Measurements from ENCODE around the gene ADAMTS19.

Gene ADAMTS19

DNA sequence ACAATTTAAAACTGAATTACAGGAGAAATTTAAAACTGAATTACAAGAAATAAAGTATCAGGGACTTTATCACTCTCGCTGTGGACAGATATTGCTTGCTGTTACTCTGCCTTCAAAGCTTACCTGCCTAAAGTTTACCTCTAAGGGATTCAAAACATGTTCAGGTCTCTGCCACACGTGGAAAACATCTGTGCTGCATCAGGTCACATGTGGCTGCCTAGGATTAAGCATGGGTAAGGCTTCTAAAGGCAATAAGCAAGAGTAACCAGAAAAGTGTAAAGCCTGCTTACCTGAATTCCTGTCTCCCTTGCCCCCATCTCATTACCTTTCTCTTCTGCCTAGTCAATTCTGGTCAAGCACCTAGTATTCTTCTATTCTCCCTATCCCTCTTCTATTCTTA, 306.7 kb downstream of the ADAMTS19 start:
- DNase-seq (ENCODE audit: low read depth) = no peak

DNA sequence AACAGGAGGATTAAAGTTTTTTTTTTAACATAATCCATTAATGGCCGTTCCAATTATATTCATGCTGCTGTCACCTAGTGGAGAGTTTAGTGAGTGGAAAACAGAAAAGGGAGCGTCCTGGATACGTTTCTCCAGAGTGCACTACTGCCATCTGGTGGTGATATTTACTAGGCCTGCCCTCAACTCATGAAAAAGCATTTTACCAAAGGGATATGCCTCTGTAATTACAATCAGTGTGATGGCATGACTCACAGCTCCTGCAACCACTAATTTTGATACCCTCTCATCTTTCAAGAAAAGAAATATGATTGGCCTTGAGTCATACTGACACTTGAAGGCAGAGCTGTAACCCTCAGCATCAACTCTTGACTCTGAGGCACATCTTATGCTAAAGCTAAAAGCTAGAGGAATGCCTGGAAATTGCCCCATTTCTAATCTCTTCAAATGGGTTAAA, 307.9 kb downstream of the ADAMTS19 start:
- peak; percentile 84 for DNase-seq (ENCODE audit: low read depth)

DNA sequence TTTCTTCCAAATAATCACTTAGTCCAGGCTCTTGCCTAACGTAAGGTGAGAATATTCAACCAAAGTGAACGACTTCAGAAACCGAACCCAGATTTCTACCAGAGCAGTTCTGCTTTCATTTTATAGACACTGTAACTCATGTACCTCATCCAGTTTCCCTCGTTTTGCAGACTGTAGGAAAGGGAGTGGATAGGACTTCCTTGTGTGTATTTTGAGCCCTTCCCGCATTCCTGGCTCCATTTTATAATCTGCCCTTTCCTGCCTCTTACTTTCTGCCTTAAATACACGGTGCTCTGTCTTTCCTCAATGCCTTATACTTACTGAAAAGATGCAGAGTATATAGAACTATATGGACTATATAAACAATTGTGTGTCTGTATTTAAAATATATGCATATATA, 308.6 kb downstream of the ADAMTS19 start:
- no peak for DNase-seq (ENCODE audit: low read depth)

DNA sequence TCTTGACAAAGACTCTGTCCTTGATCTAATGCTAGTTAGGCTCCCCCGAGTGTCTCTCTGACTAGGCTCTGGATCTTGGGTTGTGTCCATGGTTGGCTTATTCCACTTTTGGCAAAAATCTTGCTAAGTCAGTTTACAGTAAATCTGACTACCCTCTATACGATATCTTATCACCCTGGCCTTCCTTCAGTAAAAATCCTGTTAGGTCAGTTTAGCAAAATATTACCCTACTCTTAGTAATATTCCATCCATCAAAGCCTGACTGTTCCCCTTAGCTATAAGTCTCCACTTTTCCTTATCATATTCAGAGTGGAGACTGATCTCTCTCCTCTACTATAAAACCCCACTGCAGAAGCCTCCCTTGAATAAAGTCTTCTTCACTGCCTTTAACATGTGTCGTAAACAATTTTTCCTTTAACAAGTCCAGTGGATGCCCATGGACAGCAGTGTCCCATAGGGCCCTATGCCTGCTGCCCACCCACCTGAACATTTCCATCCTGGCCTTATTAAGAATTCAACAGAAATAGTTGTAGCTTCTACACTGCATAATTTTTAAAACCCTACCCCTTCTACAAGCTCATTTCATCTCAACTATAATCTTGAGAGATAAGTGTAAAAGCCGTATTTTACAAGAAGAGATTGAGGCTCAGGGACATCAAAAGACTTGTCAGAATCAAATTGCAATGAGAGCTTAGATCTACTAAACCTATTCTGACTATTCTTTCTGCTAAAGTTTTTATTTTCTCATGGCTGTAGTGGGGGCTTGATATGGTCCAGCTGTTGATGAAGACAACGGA, 310.1 kb downstream of the ADAMTS19 start:
- no peak for DNase-seq (ENCODE audit: low read depth)

DNA sequence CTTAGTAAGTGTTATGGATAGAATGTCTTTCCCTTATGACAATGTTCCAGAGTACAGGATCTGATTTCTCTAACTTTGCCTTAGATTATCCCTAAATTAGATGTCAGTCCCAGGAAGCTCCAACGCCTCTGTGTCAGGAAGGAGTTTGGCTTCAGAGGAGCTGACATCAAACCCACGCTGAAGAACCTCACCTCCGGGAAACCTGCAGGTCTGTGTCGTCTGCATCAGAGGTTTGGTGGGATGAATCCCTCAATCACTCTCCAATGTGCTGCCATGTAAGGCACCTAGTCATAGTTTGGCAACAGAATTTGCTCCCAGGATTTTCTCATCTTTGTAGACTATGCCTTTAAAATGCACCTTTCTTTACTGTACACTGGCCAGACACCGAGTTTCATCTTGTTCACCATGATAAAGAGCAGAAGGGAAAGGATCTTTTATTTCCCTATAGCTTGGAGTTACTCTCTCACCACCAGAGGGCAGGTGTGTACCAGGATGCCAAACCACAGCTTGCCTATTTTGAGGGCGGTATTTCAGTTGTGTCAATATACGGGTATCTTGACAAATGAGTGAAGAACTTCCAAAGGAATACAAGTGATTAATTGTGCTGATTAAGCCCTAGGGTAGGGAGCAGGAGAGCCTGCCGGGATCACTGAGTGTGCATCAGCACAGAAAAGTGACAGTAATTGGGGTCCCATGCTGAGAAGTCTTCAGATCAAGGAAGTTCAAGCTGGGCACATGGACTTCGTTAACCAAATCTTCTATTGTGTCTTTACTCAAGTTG, 311.1 kb downstream of the ADAMTS19 start:
- DNase-seq (ENCODE audit: low read depth) = peak; percentile 44

DNA sequence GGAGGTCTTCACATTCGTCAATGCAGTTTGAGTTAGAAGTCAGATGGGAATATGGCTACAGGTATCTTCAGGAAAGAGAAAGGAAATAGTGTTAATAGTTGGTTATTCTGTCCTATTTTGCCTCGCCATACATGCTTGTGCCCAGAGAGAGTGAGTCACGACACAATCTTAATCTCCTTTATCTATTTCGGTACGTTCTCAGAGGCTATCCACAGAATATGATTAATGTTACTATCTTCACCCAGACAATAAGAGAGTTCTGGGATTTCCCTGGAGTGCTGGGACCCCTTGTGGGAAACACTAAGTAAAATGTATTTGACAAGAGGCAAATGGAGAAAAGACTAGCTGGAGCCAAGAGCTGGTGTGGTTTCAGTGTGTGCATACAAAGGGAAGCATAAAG, 313.3 kb downstream of the ADAMTS19 start:
- no peak for DNase-seq (ENCODE audit: low read depth)

DNA sequence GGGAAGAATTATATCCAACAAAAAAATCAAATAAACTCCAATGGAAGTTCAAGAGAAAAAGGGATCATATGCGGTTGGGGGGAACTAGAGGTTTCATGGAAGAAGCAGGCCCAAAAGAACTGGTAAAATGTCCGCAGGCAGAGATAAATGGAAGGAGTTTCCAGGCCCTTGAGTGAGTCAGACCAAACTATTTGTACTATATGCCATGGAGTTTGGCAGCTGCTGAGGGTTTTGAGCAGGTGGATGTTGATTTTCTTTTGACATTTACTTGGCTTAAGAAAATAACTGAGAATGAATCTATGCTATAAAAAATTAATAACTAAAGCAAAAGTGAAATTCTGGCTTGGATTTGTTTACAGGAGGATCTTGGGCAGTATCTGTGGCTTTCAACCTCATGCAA, 321.5 kb downstream of the ADAMTS19 start:
- no peak for DNase-seq (ENCODE audit: low read depth)
